GM21528 (cell line): ENCODE data around the gene FRS2.

Source experiments
- ATAC-seq: cut with Tn5 transposase; IDR thresholded peaks from one replicate; pipeline ENCODE4 v1.9.1; 2021; ENCODE audit warnings: mild to moderate bottlenecking, moderate library complexity; ENCODE audit not compliant: unreplicated experiment, low FRiP score

Gene FRS2

DNA sequence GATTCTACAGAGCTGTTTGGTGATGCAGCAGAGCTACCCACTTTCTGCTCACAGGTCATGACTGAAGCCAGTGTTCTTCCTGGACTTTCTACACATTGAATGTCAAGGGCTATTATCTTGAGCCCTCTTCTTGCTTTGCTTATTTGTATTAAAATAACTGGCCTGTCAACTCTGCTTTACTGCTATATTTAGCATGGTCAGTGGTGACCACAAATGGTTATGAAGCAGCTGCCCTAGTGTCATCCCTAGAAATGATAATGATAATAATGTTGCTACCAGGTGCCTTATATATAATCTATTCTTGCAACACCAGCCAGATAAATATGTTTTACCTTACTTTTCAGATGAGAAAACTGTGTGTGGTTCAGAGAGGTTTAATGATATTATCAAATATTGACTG lies 143.2 kb downstream of the FRS2 start:
- no peak for ATAC-seq

DNA sequence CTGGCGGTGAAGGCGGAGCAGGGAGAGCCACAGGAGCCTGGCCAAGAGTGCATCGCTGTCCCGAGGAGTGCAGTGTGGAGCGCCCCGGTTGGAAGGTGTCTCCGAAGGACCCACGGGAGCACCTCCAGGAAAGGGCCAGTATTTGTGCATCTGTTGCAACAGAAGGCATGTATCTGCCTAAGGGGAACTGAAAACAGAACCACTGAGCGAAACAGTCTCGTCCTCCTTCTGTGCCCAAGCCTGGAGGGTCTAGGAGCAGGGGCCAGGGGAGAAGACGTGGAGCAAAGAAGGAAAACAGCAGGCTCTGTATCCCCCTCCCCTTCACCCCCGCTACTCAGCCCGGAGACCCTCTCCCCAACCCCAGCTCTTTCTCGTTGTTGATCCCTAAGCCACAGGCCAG lies 145.8 kb downstream of the FRS2 start:
- ATAC-seq: no peak

DNA sequence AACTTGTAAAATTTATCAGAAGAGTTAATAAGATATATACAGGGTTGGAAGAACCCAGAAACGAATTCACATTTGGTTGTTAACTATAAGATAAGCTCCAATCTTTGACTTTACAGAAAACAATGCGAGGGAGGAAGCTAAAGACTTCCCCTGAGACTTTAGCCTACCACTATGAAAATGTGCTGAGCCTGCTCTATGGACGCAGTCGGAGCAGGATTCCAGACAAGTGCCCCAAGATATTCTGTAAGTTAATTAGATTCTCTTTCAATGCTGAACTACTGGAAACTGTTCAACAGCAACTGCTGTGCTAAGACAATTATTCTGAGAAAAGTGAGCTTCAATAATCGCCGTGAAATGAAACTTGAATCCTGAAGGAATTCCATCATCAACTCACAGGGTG lies 148.9 kb downstream of the FRS2 start:
- ATAC-seq: no peak

DNA sequence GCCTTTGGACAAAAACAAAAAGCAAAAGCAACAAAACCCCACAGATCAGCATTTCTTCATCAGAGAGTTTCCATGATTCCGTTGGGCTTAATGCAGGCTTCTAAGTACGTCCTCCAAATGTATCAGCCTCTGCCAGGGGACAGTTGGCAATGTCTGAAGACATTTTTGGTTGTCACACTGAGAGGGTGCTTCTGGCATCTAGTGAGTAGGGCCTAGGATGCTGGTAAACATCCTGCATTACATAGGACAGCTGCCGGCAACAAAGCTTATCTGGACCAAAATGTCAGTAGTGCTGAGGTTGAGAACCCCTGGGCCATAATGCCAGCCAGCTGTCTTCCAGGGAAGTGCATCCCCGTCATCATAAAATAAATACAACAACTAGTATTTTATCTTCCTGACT lies 149.9 kb downstream of the FRS2 start:
- ATAC-seq: no peak

DNA sequence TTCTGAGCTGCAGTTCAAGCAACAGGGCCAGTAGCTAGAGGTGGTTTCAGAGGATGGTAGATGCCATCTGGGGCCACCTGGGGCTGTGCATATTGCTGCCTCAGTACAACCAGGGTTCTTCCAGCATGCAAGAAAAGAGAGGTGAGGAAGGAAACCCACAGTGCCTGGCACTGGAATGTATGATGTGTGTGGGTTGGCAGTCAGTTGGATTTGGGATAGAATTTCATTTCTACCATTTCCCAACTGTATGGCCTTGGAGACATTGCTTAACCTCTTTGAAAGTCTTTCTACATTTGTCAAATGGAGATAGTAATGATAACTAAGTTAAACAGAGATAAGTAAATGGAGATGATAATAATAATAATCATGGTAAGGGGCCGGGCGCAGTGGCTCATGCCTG lies 150.7 kb downstream of the FRS2 start:
- no peak for ATAC-seq

DNA sequence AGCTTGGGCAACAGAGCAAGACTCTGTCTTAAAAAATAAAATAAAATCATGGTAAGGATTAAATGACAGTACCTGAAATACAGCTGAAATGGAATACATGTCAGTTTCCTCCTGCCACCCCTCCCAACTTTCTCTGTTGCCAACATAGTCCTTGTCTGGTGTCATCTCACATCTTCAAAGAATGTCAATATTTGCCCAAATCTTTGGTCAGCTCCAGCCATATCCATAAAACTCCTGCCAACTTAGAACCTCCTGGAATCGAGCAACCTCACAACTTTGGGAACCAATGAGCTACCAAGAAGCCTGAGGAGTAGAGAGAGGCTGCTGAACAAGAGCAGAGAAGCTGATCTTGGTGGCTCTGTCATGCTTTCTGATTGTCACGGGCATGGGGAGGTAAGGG lies 151.4 kb downstream of the FRS2 start:
- ATAC-seq: no peak

DNA sequence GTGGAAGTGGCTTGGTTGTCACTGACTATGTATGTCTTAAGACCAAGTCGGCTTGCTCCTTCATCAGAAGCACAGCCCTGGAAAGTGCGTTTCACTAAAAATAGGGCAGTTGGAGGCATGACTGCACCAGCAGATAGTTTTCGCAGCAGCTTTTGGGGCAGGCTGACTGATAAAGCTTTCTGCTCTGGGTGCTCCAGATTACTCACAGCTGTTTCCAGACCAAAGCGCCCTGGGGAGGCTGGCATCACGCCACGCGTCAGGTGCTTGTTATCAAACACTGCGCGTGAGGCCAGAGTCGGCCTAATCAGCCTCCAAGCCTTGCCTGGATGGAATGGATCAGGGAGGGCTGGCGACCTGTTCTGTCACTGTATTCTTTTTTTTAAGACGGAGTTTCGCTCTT lies 153.8 kb downstream of the FRS2 start:
- no peak for ATAC-seq

DNA sequence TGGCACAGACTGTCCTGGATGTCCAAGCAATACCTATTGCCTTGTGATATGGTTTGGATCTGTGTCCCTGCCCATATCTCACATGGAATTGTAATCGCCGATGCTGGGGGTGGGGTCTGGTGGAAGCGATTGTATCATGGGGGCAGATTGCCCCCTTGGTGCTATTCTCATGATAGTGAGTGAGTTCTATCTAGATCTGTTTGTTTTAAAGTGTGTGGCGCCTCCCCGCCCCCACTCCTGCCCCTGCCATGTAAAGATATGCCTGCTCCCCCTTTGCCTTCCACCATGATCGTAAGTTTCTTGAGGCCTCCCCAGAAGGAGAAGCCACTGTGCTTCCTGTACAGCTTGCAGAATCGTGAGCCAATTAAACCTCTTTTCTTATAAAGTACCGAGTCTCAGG lies 157.3 kb downstream of the FRS2 start:
- ATAC-seq: no peak
